ENCODE data around the gene PPDPF. TPM values are rescaled to one million over a fixed set of nuclear protein-coding genes. Genes with fewer than 3 reads are reported as not detected.

PPDPF gene
- total and polyA plus RNA-seq, 4 donors, result 36.9 to 545 (median 474) TPM

- ATAC-seq (ENCODE audit: insufficient read depth, low FRiP score) (no peak), DNase-seq (no peak)
- H3K27ac ChIP-seq (ENCODE audit: low read depth in 1 of 2, low read length in 1 of 2), result no peak overlapping the region
- no peak overlapping the region for H3K4me3 ChIP-seq
- H3K9ac ChIP-seq (ENCODE audit: insufficient read depth in 1 of 2, low read length in 2 of 2), result no peak overlapping the region
- no peaks in the 10 kb centered on the region for H3K4me1 ChIP-seq (ENCODE audit: control insufficient read depth in 5 of 5, insufficient read depth in 5 of 5, low read length in 5 of 5)
- 88 to 89% methylated on average over 10 of the region's 10 CpGs for WGBS, 2 donors
- TF ChIP-seq CTCF (IDR thresholded peaks at IDR 0.05; ENCODE audit: control extremely low read depth, extremely low read depth), result no peak
- H3K9me3 ChIP-seq (ENCODE audit: control insufficient read depth in 4 of 4, insufficient read depth in 3 of 4, low read length in 3 of 4), result no peaks in the 10 kb centered on the region
- H3K27me3 ChIP-seq (ENCODE audit: control insufficient read depth in 3 of 3, insufficient read depth in 3 of 3, low read length in 2 of 3), result peaks cover 0 to 12% (median 0%) of the 10 kb centered on the region in 3 donors
- H3K36me3 ChIP-seq (ENCODE audit: control insufficient read depth in 4 of 4, insufficient read depth in 4 of 4, low read length in 4 of 4), result no peaks in the 10 kb centered on the region
These were observed 22.1 kb downstream of the PPDPF start for GRCh38 chr20:63542696-63543095.

GRCh38 chr20:63543131-63543530 is 22.6 kb downstream of the PPDPF start:
- no peak for TF ChIP-seq CTCF (IDR thresholded peaks at IDR 0.05; ENCODE audit: control extremely low read depth, extremely low read depth)
- WGBS, 2 donors, result 87 to 89% methylated on average over 10 of the region's 10 CpGs
- H3K36me3 ChIP-seq (ENCODE audit: control insufficient read depth in 4 of 4, insufficient read depth in 4 of 4, low read length in 4 of 4), result no peaks in the 10 kb centered on the region
- ATAC-seq (ENCODE audit: insufficient read depth, low FRiP score) (no peak), DNase-seq (no peak)
- H3K9ac ChIP-seq (ENCODE audit: insufficient read depth in 1 of 2, low read length in 2 of 2), result no peak overlapping the region
- H3K4me1 ChIP-seq (ENCODE audit: control insufficient read depth in 5 of 5, insufficient read depth in 5 of 5, low read length in 5 of 5), result no peaks in the 10 kb centered on the region
- no peak overlapping the region for H3K4me3 ChIP-seq
- peaks cover 0 to 16% (median 3%) of the 10 kb centered on the region in 3 donors for H3K27me3 ChIP-seq (ENCODE audit: control insufficient read depth in 3 of 3, insufficient read depth in 3 of 3, low read length in 2 of 3)
- no peaks in the 10 kb centered on the region for H3K9me3 ChIP-seq (ENCODE audit: control insufficient read depth in 4 of 4, insufficient read depth in 3 of 4, low read length in 3 of 4)
- no peak overlapping the region for H3K27ac ChIP-seq (ENCODE audit: low read depth in 1 of 2, low read length in 1 of 2)

GRCh38 chr20:63543733-63544132 is 23.2 kb downstream of the PPDPF start:
- no peak overlapping the region for H3K27ac ChIP-seq (ENCODE audit: low read depth in 1 of 2, low read length in 1 of 2)
- no peaks in the 10 kb centered on the region for H3K9me3 ChIP-seq (ENCODE audit: control insufficient read depth in 4 of 4, insufficient read depth in 3 of 4, low read length in 3 of 4)
- 91 to 97% methylated on average over 6 of the region's 6 CpGs for WGBS, 2 donors
- no peaks in the 10 kb centered on the region for H3K4me1 ChIP-seq (ENCODE audit: control insufficient read depth in 5 of 5, insufficient read depth in 5 of 5, low read length in 5 of 5)
- ATAC-seq (ENCODE audit: insufficient read depth, low FRiP score), result no peak
- H3K36me3 ChIP-seq (ENCODE audit: control insufficient read depth in 4 of 4, insufficient read depth in 4 of 4, low read length in 4 of 4), result no peaks in the 10 kb centered on the region
- TF ChIP-seq CTCF (IDR thresholded peaks at IDR 0.05; ENCODE audit: control extremely low read depth, extremely low read depth), result no peak
- DNase-seq, result no peak
- H3K4me3 ChIP-seq, result no peak overlapping the region
- no peak overlapping the region for H3K9ac ChIP-seq (ENCODE audit: insufficient read depth in 1 of 2, low read length in 2 of 2)
- H3K27me3 ChIP-seq (ENCODE audit: control insufficient read depth in 3 of 3, insufficient read depth in 3 of 3, low read length in 2 of 3), result peaks cover 0 to 19% (median 5%) of the 10 kb centered on the region in 3 donors

All from lung (tissue), 12 donors.